CD14-positive monocyte (primary cell): ENCODE results near the gene SNX2. TPM values are rescaled to one million over a fixed set of nuclear protein-coding genes. Genes with fewer than 3 reads are reported as not detected.
A peak's percentile ranks its signal among the peaks of the same experiment; 100 is the strongest.

Source experiments
- DNase-seq, 3 donors: peaks; one replicate each; pipeline ENCODE4 v3.0.0-alpha.2; 2011 to 2022
- H2AFZ ChIP-seq: 2 replicates; pipeline ENCODE4 v1.6.0; 2012; ENCODE audit warnings: mild to moderate bottlenecking, low read depth, low read length, inconsistent platforms; ENCODE audit not compliant: insufficient read depth, poor library complexity, severe bottlenecking
- H3K27ac ChIP-seq, 2 donors: 1 replicate in 1 of 2; 2 replicates in 1 of 2; pipeline ENCODE4 v1.5.1; 2012 to 2013; ENCODE audit warnings: low read length in 2 of 2, control low read depth in 1 of 2, inconsistent platforms in 1 of 2, low read depth in 1 of 2, mild to moderate bottlenecking in 1 of 2
- H3K27me3 ChIP-seq, 2 donors: one replicate each; pipeline versions ENCODE4 v1.6.0 to v1.6.1; 2011 to 2013; ENCODE audit warnings: low read length in 2 of 2; ENCODE audit not compliant: control insufficient read depth in 2 of 2, insufficient read depth in 2 of 2
- H3K36me3 ChIP-seq, 2 donors: replicated peaks in 1 of 2; 1 replicate in 1 of 2; 2 replicates in 1 of 2; pipeline versions ENCODE4 v1.5.1 to v1.6.1; 2012 to 2013; ENCODE audit warnings: low read length in 2 of 2, control low read depth in 1 of 2, inconsistent platforms in 1 of 2, mild to moderate bottlenecking in 1 of 2; ENCODE audit not compliant: insufficient read depth in 2 of 2, control insufficient read depth in 1 of 2
- H3K4me1 ChIP-seq, 2 donors: 1 replicate in 1 of 2; 2 replicates in 1 of 2; pipeline versions ENCODE4 v1.5.1 to v1.6.1; 2012 to 2013; ENCODE audit warnings: low read length in 2 of 2, control low read depth in 1 of 2, inconsistent platforms in 1 of 2, mild to moderate bottlenecking in 1 of 2, moderate library complexity in 1 of 2; ENCODE audit not compliant: insufficient read depth in 2 of 2, control insufficient read depth in 1 of 2
- H3K4me2 ChIP-seq: replicated peaks from 2 replicates; pipeline ENCODE3; 2012; ENCODE audit warnings: low read length, moderate library complexity, mild to moderate bottlenecking; ENCODE audit not compliant: poor library complexity, severe bottlenecking; ENCODE audit errors: extremely low read depth
- H3K4me3 ChIP-seq, 3 experiments: fragments of 200-600 bp in 1 of 3; sonication (generic) in 1 of 3; replicated peaks in 1 of 3; 1 replicate in 2 of 3; 2 replicates in 1 of 3; pipeline ENCODE4 v1.5.1; 2011 to 2013; ENCODE audit warnings: low read length in 3 of 3, mild to moderate bottlenecking in 3 of 3, control low read depth in 2 of 3, low read depth in 2 of 3, inconsistent platforms in 1 of 3, moderate library complexity in 1 of 3
- H3K79me2 ChIP-seq: 2 replicates; pipeline ENCODE4 v1.6.0; 2012; ENCODE audit warnings: mild to moderate bottlenecking, control low read depth, inconsistent platforms, low read length, moderate library complexity; ENCODE audit not compliant: insufficient read depth
- H3K9ac ChIP-seq: 2 replicates; pipeline ENCODE4 v1.6.0; 2017; ENCODE audit warnings: low read length, mild to moderate bottlenecking; ENCODE audit not compliant: insufficient read depth, poor library complexity, severe bottlenecking
- H3K9me3 ChIP-seq, 2 donors: replicated peaks in 1 of 2; 1 replicate in 1 of 2; 2 replicates in 1 of 2; pipeline versions ENCODE4 v1.5.1 to v1.6.1; 2012 to 2013; ENCODE audit warnings: low read length in 2 of 2, control low read depth in 1 of 2; ENCODE audit not compliant: control insufficient read depth in 1 of 2, insufficient read depth in 1 of 2
- H4K20me1 ChIP-seq: 2 replicates; pipeline ENCODE4 v1.6.0; 2012; ENCODE audit warnings: mild to moderate bottlenecking, low read length, control low read depth, moderate library complexity; ENCODE audit not compliant: insufficient read depth
- H3K27ac Mint-ChIP-seq, 7 donors: one replicate each; pipeline ENCODE4 v1.8.0; 2020; ENCODE audit warnings: mild to moderate bottlenecking in 7 of 7, mixed read lengths in 7 of 7, moderate library complexity in 6 of 7, inconsistent platforms in 2 of 7
- H3K27me3 Mint-ChIP-seq, 3 donors: one replicate each; pipeline ENCODE4 v1.8.0; 2021 to 2022; ENCODE audit warnings: low read depth in 3 of 3, mild to moderate bottlenecking in 3 of 3, mixed read lengths in 3 of 3, moderate library complexity in 3 of 3, inconsistent platforms in 1 of 3
- H3K36me3 Mint-ChIP-seq, 2 donors: one replicate each; pipeline ENCODE4 v1.8.0; 2020; ENCODE audit warnings: mixed read lengths in 2 of 2, inconsistent platforms in 1 of 2, mild to moderate bottlenecking in 1 of 2
- H3K4me1 Mint-ChIP-seq: one replicate; pipeline ENCODE4 v1.8.0; 2020; ENCODE audit warnings: mild to moderate bottlenecking, mixed read lengths
- H3K4me3 Mint-ChIP-seq, 2 donors: one replicate each; pipeline ENCODE4 v1.8.0; 2020; ENCODE audit warnings: mild to moderate bottlenecking in 2 of 2, mixed read lengths in 2 of 2, moderate library complexity in 1 of 2
- H3K9me3 Mint-ChIP-seq, 7 donors: one replicate each; pipeline ENCODE4 v1.8.0; 2020 to 2022; ENCODE audit warnings: mixed read lengths in 7 of 7, mild to moderate bottlenecking in 6 of 7, moderate library complexity in 6 of 7, inconsistent platforms in 2 of 7
- WGBS: methylation state at CpG from one replicate; pipeline ENCODE4 v1.1.5; 2013; ENCODE audit warnings: missing lambda C conversion rate; ENCODE audit not compliant: insufficient coverage; 5-methylcytosine and 5-hydroxymethylcytosine counted together
- intact Hi-C, 2 donors: fragments of 100-400 bp; cut with micrococcal nuclease; formaldehyde crosslinking; loops; one replicate each; pipeline versions ENCODE4 v1.15.0 to v1.15.1; 2023
- polyA plus RNA-seq, 3 donors: library from polyadenylated mRNA; depleted of rRNA in 1 of 3; unstranded in 2 of 3; stranded (reverse) in 1 of 3; fragments of 300-500 nt in 2 of 3; fragments of >200 nt in 1 of 3; fragmentation: Illumina TruSeq in 2 of 3; gene quantifications; 1 replicate in 2 of 3; 2 replicates in 1 of 3; pipeline ENCODE4 v1.2.3, GENCODE V29; 2012 to 2021
- TF ChIP-seq, protein P1 (sequence below): fragments of 200-600 bp; IDR thresholded peaks from one replicate; pipeline ENCODE4 v1.8.0; 2022; ENCODE audit warnings: antibody characterized with exemption, mild to moderate bottlenecking

The SNX2 gene
- polyA plus RNA-seq, 3 donors = 84.6 to 264 (median 263) TPM

DNA sequence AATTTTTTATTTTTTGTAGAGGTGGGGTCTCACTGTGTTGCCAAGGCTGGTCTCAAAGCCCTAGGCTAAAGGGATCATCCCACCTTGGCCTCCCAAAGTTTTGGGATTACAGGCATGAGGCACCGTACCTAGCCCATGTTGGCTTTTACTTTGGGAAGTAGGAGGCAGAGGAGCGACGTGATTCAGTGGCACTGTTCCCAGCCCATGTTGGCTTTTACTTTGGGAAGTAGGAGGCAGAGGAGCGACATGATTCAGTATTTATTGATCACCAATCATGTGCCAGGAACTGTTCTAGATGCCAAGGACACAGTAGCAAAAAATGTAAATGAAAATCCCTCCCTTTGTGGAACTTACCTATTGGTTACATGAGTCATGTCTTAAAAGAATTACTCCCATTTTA is 88.8 kb downstream of the SNX2 start:
- no peaks in the 10 kb centered on the region for H3K9me3 ChIP-seq
- H3K4me1 ChIP-seq = no peaks in the 10 kb centered on the region
- Mint-ChIP-seq H3K9me3 (peaks cover 0 to 6% (median 3%) of the 10 kb centered on the region in 7 donors), H3K4me1 (no peaks in the 10 kb centered on the region), H3K4me3 (no peak overlapping the region), H3K27ac (peak overlapping the region in 2 of 7 donors; percentile 25 to 54), H3K27me3 (no peaks in the 10 kb centered on the region), H3K36me3 (peaks cover 2 to 16% of the 10 kb centered on the region in 2 donors)
- 93% methylated on average over 3 of the region's 4 CpGs for WGBS
- no peak overlapping the region for H3K4me2 ChIP-seq
- H2AFZ ChIP-seq = no peak overlapping the region
- intact Hi-C loops = no loop called here
- no peaks in the 10 kb centered on the region for H4K20me1 ChIP-seq
- H3K27ac ChIP-seq = no peak overlapping the region
- TF ChIP-seq, protein P1, sequence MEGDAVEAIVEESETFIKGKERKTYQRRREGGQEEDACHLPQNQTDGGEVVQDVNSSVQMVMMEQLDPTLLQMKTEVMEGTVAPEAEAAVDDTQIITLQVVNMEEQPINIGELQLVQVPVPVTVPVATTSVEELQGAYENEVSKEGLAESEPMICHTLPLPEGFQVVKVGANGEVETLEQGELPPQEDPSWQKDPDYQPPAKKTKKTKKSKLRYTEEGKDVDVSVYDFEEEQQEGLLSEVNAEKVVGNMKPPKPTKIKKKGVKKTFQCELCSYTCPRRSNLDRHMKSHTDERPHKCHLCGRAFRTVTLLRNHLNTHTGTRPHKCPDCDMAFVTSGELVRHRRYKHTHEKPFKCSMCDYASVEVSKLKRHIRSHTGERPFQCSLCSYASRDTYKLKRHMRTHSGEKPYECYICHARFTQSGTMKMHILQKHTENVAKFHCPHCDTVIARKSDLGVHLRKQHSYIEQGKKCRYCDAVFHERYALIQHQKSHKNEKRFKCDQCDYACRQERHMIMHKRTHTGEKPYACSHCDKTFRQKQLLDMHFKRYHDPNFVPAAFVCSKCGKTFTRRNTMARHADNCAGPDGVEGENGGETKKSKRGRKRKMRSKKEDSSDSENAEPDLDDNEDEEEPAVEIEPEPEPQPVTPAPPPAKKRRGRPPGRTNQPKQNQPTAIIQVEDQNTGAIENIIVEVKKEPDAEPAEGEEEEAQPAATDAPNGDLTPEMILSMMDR = no peak
- peaks cover 0 to 16% of the 10 kb centered on the region in 2 donors for H3K36me3 ChIP-seq
- no peak overlapping the region for H3K4me3 ChIP-seq
- H3K9ac ChIP-seq = no peak overlapping the region
- H3K27me3 ChIP-seq = no peaks in the 10 kb centered on the region
- H3K79me2 ChIP-seq = no peaks in the 10 kb centered on the region
- DNase-seq = no peak

DNA sequence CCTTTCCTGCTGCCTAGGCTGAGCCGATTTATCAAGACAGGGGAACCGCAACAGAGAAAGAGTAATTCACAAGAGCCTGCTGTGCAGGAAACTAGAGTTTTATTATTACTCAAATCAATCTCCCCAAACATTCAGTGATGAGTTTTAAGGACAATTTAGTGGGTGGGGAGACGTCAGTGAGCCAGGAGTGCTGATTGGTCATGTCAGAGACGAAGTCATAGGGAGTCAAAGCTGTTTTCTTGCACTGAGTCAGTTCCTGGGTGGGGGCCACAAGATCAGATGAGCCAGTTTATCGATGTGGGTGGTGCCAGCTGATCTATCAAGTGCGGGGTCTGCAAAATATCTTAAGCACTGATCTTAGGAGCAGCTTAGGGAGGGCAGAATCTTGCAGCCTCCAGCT is 89.5 kb downstream of the SNX2 start:
- no peaks in the 10 kb centered on the region for H3K27me3 Mint-ChIP-seq
- no peaks in the 10 kb centered on the region for H3K4me1 ChIP-seq
- no peak for DNase-seq
- no peak overlapping the region for H3K9ac ChIP-seq
- H3K36me3 ChIP-seq = peaks cover 0 to 16% of the 10 kb centered on the region in 2 donors
- H3K9me3 ChIP-seq = no peaks in the 10 kb centered on the region
- H3K4me3 Mint-ChIP-seq = no peak overlapping the region
- no peaks in the 10 kb centered on the region for H3K79me2 ChIP-seq
- peak overlapping the region in 1 of 7 donors; percentile 9 for H3K27ac Mint-ChIP-seq
- H3K36me3 Mint-ChIP-seq = peaks cover 2 to 16% of the 10 kb centered on the region in 2 donors
- no peak overlapping the region for H3K27ac ChIP-seq
- H2AFZ ChIP-seq = no peak overlapping the region
- TF ChIP-seq, protein P1 = no peak
- intact Hi-C loops = no loop called here
- no peaks in the 10 kb centered on the region for H3K27me3 ChIP-seq
- no peaks in the 10 kb centered on the region for H4K20me1 ChIP-seq
- H3K4me3 ChIP-seq = no peak overlapping the region
- H3K4me2 ChIP-seq = no peak overlapping the region
- H3K4me1 Mint-ChIP-seq = no peaks in the 10 kb centered on the region
- H3K9me3 Mint-ChIP-seq = peaks cover 0 to 6% (median 3%) of the 10 kb centered on the region in 7 donors
- 100% methylated on average over 4 of the region's 6 CpGs for WGBS
